ENCODE data around the gene COX15.
"Not testable (repeated sequence)": the region's sequence is repeated elsewhere in the genome, so short reads cannot be mapped to it uniquely, and the experiment has no call there.

The COX15 gene

GRCh38 chr10:99740933-99741559, 9.1 kb upstream of the COX15 start:
- DNase-seq (ENCODE audit: low spot score) = no peak

GRCh38 chr10:99740260-99740659, 8.3 kb upstream of the COX15 start:
- DNase-seq (ENCODE audit: low spot score) = no peak

- not testable (repeated sequence) for DNase-seq (ENCODE audit: low spot score)
Observed at GRCh38 chr10:99734111-99734510, 2.2 kb upstream of the COX15 start.

DNA sequence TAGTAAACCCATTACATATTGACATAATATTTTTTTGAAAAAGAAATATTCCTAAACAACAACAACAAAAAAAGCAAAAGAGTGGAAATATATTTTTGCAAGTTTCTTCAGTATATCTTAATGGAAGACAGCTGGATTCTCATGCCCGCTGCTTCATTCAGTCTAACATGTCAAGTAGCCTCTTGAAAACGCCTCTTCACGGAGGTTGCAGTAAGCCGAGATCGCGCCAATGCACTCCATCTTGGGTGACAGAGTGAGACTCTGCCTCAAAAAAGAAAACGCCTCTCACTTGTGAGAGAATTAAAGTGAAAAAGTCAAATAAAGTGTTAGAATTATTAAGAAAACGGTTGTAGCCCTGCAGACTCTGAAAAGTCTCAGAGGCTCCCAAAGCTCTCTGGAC, 1.4 kb upstream of the COX15 start:
- no peak for DNase-seq (ENCODE audit: low spot score)

GRCh38 chr10:99731306-99732032, 458 bp downstream of the COX15 start:
- DNase-seq (ENCODE audit: low spot score) = no peak

- no peak for DNase-seq (ENCODE audit: low spot score)
Observed at GRCh38 chr10:99730026-99730425, 1.9 kb downstream of the COX15 start.

DNA sequence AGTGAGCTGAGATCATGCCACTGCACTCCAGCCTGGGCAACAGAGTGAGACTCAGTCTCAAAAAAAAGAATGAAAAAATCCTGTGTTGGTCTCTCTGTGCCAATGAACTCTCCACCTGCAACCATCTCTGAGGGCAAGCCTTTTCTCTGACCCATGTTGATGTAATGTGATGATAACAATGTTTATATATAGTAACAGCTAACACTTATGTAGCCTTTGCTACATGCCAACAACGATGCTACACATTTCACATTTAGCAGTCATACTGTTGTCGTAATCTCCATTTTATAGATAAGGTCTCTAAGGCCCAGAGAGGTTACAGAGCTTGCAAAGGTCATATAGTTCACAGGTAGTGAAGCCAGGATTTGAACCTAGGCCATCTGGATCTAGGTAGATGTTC, 11.5 kb downstream of the COX15 start:
- no peak for DNase-seq (ENCODE audit: low spot score)

- DNase-seq (ENCODE audit: low spot score) = no peak
Observed at GRCh38 chr10:99714446-99714845, 17.5 kb downstream of the COX15 start.

GRCh38 chr10:99711129-99711719, 20.7 kb downstream of the COX15 start:
- DNase-seq (ENCODE audit: low spot score) = peak; percentile 29

GRCh38 chr10:99709480-99710229, 22.3 kb downstream of the COX15 start:
- no peak for DNase-seq (ENCODE audit: low spot score)

DNA sequence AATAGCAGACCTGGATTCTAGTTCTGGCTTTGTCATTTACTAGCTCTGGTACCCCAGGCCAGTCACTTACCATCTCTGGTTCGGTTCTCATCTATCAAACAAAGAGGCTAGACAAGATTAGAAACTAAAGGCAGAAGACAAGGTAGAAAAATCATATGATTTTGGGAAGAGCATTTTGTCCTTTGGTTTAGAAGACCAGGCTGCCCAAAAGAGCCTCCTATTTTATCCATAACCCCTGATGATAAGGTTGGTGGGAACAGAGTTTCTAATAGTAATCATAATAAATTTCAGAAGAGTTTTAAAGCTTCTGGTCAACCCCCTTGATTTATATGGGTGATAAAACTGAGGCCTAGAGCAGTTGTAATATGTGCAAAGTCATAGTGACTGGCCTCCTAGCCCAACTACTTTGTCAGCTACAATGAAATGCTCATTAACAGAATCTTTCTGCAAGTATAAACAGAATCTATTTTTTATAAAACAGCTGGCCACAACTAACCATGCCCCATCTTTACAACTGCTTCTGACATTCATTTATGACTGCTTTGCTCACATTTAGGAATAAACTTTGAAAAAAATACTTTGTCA, 23.4 kb downstream of the COX15 start:
- DNase-seq (ENCODE audit: low spot score) = no peak

- DNase-seq (ENCODE audit: low spot score) = no peak
Observed at GRCh38 chr10:99700649-99701048, 31.3 kb downstream of the COX15 start.

- DNase-seq (ENCODE audit: low spot score) = peak; percentile 16
Observed at GRCh38 chr10:99698504-99699080, 33.3 kb downstream of the COX15 start.

- DNase-seq (ENCODE audit: low spot score) = no peak
Observed at GRCh38 chr10:99695761-99696160, 36.2 kb downstream of the COX15 start.

GRCh38 chr10:99693933-99694583, 37.9 kb downstream of the COX15 start:
- no peak for DNase-seq (ENCODE audit: low spot score)

DNA sequence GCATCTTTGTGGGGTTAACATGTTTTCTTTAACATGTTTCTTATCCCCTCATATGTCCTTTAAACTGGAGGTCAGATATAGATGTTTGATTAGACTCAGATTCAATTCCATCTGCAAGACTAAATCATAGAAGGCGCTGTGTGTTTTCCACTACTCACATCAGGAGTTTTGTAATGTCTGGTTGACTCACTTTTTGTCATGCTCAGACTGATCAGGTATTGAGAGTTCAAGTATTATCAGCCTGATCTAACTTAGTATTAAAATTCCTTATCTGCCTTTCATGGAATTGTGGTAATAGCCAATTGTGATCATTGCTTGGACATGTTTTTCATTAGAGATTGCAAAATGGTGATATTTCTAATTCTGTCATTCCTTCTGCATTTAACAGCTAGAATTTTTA, 42.5 kb downstream of the COX15 start:
- no peak for DNase-seq (ENCODE audit: low spot score)

- DNase-seq (ENCODE audit: low spot score) = no peak
Observed at GRCh38 chr10:99685597-99685967, 46.3 kb downstream of the COX15 start.

DNA sequence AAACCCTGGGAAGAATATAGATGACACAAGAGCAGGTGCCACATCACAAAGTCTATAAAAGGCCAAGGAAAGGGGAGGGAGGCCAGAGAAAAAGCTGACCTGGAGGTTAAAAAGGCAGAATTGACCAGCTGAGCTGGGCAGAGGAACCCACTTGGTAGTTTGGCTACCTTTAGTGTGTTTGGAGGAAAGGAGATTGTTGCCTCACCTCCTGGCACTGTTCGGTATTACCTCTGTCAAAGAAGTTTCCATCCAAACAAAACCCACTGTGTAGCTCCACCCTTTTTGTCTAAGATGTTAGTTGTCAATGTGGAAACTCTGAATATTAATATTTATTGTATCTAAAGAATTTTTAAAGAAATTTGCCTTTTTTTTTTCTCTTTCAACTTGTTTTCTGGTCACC, 49.2 kb downstream of the COX15 start:
- no peak for DNase-seq (ENCODE audit: low spot score)

Measured in D341Med (cell line).